ENCODE measurements around the gene ADGRG6.

The ADGRG6 gene

DNA sequence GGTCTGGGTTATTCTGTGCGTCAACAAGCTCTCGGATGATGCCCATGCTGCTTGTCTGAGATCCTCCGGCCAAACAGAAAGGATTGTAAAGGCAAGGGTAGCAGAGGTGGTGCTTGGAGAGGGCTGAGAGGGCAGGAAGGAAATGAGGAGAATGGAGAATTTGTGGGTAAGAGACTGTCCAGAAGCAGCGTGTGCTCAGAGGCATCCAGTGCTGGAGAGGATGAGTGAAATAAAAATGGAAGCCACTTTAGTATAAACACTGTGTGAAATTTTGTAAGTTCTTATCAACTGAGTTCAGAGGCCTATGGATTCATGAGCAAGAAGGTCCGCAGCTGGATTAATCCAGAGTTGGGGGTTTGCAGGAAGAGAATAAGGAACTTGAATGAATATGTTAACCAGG, 59.5 kb downstream of the ADGRG6 start:
- CTCF ChIA-PET = interaction anchor here (0.6 to 1.3 kb wide), 2 partner anchors 42 to 114 kb away, joined by 4 read pairs; no protein-coding TSS in a partner anchor
- POLR2A ChIA-PET = no interaction called here
- H3K9me3 ChIP-seq (ENCODE audit: control insufficient read depth, insufficient read depth, low read depth, low read length) = no peaks in the 10 kb centered on the region
- H3K36me3 ChIP-seq (ENCODE audit: control insufficient read depth in 2 of 2, insufficient read depth in 1 of 2, low read length in 2 of 2) = no peaks in the 10 kb centered on the region
- H3K4me1 ChIP-seq (ENCODE audit: control insufficient read depth, insufficient read depth, low read length) = peaks cover 21% of the 10 kb centered on the region
- TF ChIP-seq ZNF623 (tag by site-specific recombination; IDR thresholded peaks at IDR 0.05) (no peak), ZBTB20 (tag by site-specific recombination; IDR thresholded peaks at IDR 0.05) (peak; percentile 28; the same call in 1 of the 2 replicates)
- H3K4me3 ChIP-seq (ENCODE audit: low read depth, low read length) = no peak overlapping the region
- H3K27ac ChIP-seq (ENCODE audit: extremely low read depth, low read depth, low read length) = no peak overlapping the region

- ChIA-PET CTCF (interaction anchor here (0.6 to 1.3 kb wide), 3 partner anchors 43 to 154 kb away, joined by 3 to 4 read pairs (median 4); no protein-coding TSS in a partner anchor), POLR2A (no interaction called here)
- no peak overlapping the region for H3K4me3 ChIP-seq (ENCODE audit: low read depth, low read length)
- H3K9me3 ChIP-seq (ENCODE audit: control insufficient read depth, insufficient read depth, low read depth, low read length) = no peaks in the 10 kb centered on the region
- H3K4me1 ChIP-seq (ENCODE audit: control insufficient read depth, insufficient read depth, low read length) = peaks cover 17% of the 10 kb centered on the region
- TF ChIP-seq MEIS1 (CRISPR knock-in tag; IDR thresholded peaks at IDR 0.05; ENCODE audit: borderline replicate concordance) = no peak
- TF ChIP-seq ZFHX2 (tag by site-specific recombination; conservative IDR thresholded peaks at IDR 0.05) = 0 out of 2 replicates have a peak, but pooled peaks have one; percentile 20
- no peak overlapping the region for H3K27ac ChIP-seq (ENCODE audit: extremely low read depth, low read depth, low read length)
- no peaks in the 10 kb centered on the region for H3K36me3 ChIP-seq (ENCODE audit: control insufficient read depth in 2 of 2, insufficient read depth in 1 of 2, low read length in 2 of 2)
Measured at GRCh38 chr6:142361779-142362750, 60.3 kb downstream of the ADGRG6 start.

- Histone ChIP-seq H3K27ac (ENCODE audit: extremely low read depth, low read depth, low read length) (no peak overlapping the region), H3K4me3 (ENCODE audit: low read depth, low read length) (no peak overlapping the region), H3K36me3 (ENCODE audit: control insufficient read depth in 2 of 2, insufficient read depth in 1 of 2, low read length in 2 of 2) (no peaks in the 10 kb centered on the region), H3K9me3 (ENCODE audit: control insufficient read depth, insufficient read depth, low read depth, low read length) (no peaks in the 10 kb centered on the region), H3K4me1 (ENCODE audit: control insufficient read depth, insufficient read depth, low read length) (peaks cover 4% of the 10 kb centered on the region)
- POLR2A ChIA-PET = no interaction called here
- CTCF ChIA-PET = interaction anchor here (0.6 to 0.8 kb wide), 2 partner anchors 20 to 149 kb away, joined by 3 to 4 read pairs; no protein-coding TSS in a partner anchor
- TF ChIP-seq ZBTB17 (tag by site-specific recombination; IDR thresholded peaks at IDR 0.05) (no peak), ZSCAN5A (tag by site-specific recombination; IDR thresholded peaks at IDR 0.05) (no peak), ZNF623 (tag by site-specific recombination; IDR thresholded peaks at IDR 0.05) (no peak), ZNF366 (tag by site-specific recombination; conservative IDR thresholded peaks at IDR 0.05) (no peak), ZNF114 (tag by site-specific recombination; IDR thresholded peaks at IDR 0.05) (no peak), ZNF830 (tag by site-specific recombination; IDR thresholded peaks at IDR 0.05; ENCODE audit: low read depth) (no peak), ZNF776 (tag by site-specific recombination; IDR thresholded peaks at IDR 0.05; ENCODE audit: borderline replicate concordance) (no peak), ZBTB7A (tag by site-specific recombination; IDR thresholded peaks at IDR 0.05; ENCODE audit: low read depth) (no peak), PRDM1 (tag by site-specific recombination; IDR thresholded peaks at IDR 0.05) (no peak), ZNF10 (tag by site-specific recombination; IDR thresholded peaks at IDR 0.05) (no peak), MEIS1 (CRISPR knock-in tag; IDR thresholded peaks at IDR 0.05; ENCODE audit: borderline replicate concordance) (no peak), ZNF121 (tag by site-specific recombination; IDR thresholded peaks at IDR 0.05) (no peak)
- TF ChIP-seq, protein P1, sequence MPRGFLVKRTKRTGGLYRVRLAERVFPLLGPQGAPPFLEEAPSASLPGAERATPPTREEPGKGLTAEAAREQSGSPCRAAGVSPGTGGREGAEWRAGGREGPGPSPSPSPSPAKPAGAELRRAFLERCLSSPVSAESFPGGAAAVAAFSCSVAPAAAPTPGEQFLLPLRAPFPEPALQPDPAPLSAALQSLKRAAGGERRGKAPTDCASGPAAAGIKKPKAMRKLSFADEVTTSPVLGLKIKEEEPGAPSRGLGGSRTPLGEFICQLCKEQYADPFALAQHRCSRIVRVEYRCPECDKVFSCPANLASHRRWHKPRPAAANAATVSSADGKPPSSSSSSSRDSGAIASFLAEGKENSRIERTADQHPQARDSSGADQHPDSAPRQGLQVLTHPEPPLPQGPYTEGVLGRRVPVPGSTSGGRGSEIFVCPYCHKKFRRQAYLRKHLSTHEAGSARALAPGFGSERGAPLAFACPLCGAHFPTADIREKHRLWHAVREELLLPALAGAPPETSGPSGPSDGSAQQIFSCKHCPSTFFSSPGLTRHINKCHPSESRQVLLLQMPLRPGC (tag by site-specific recombination; IDR thresholded peaks at IDR 0.05) = no peak
Measured at GRCh38 chr6:142367061-142367460, 65.3 kb downstream of the ADGRG6 start.
